HG03025 (cell line): ENCODE data around the gene AKAP8.
A peak's percentile ranks its signal among the peaks of the same experiment; 100 is the strongest.
"Not testable (repeated sequence)": the region's sequence is repeated elsewhere in the genome, so short reads cannot be mapped to it uniquely, and the experiment has no call there.

Source experiments
- ATAC-seq: cut with Tn5 transposase; IDR thresholded peaks from one replicate; pipeline ENCODE4 v1.9.1; 2021; ENCODE audit warnings: mild to moderate bottlenecking, moderate library complexity; ENCODE audit not compliant: unreplicated experiment, low FRiP score

Gene AKAP8

GRCh38 chr19:15379083-15379998 is at the start of gene AKAP8:
AKAP8 (minus strand) TSS chr19:15379787; CDS start chr19:15379731, 56 bp downstream.
- peak; percentile 87 for ATAC-seq

- no peak for ATAC-seq
Observed at GRCh38 chr19:15427991-15428471, 48.4 kb upstream of the AKAP8 start.

- no peak for ATAC-seq
Observed at GRCh38 chr19:15427350-15427700, 47.7 kb upstream of the AKAP8 start.

GRCh38 chr19:15426485-15427349 is 47.1 kb upstream of the AKAP8 start:
- ATAC-seq = no peak

- ATAC-seq = no peak
Observed at GRCh38 chr19:15425321-15425950, 45.8 kb upstream of the AKAP8 start.

GRCh38 chr19:15424692-15425272 is 45.2 kb upstream of the AKAP8 start:
- no peak for ATAC-seq

GRCh38 chr19:15424121-15424520 is 44.5 kb upstream of the AKAP8 start:
- no peak for ATAC-seq

GRCh38 chr19:15423130-15423529 is 43.5 kb upstream of the AKAP8 start:
- no peak for ATAC-seq

GRCh38 chr19:15422296-15423075 is 42.9 kb upstream of the AKAP8 start:
- no peak for ATAC-seq

- no peak for ATAC-seq
Observed at GRCh38 chr19:15421721-15422260, 42.2 kb upstream of the AKAP8 start.

- no peak for ATAC-seq
Observed at GRCh38 chr19:15421136-15421695, 41.6 kb upstream of the AKAP8 start.

GRCh38 chr19:15419413-15420025 is 39.9 kb upstream of the AKAP8 start:
- ATAC-seq = no peak

- ATAC-seq = peak; percentile 95
Observed at GRCh38 chr19:15418579-15419412, 39.2 kb upstream of the AKAP8 start, which contains the start of gene AKAP8L. AKAP8L (minus strand) TSS chr19:15418988; CDS start chr19:15418923, 65 bp downstream.

- ATAC-seq = no peak
Observed at GRCh38 chr19:15418231-15418578, 38.6 kb upstream of the AKAP8 start.

GRCh38 chr19:15417699-15418098 is 38.1 kb upstream of the AKAP8 start:
- ATAC-seq = no peak

GRCh38 chr19:15412832-15413231 is 33.2 kb upstream of the AKAP8 start:
- ATAC-seq = no peak

GRCh38 chr19:15411351-15411750 is 31.8 kb upstream of the AKAP8 start:
- ATAC-seq = not testable (repeated sequence)

- ATAC-seq = no peak
Observed at GRCh38 chr19:15404780-15405211, 25.2 kb upstream of the AKAP8 start.
